NCI-H2029 (cell line): ENCODE results near the gene SLC6A15.

Experiments used
- DNase-seq: peaks from one replicate; lab custom pipeline; 2025; lab: John Stamatoyannopoulos, UW

The SLC6A15 gene

GRCh38 chr12:84874125-84874824, 38.3 kb downstream of the SLC6A15 start:
- DNase-seq: peak; percentile 55

GRCh38 chr12:84862186-84862585, 50.4 kb downstream of the SLC6A15 start:
- DNase-seq: no peak

GRCh38 chr12:84860718-84861117, 51.9 kb downstream of the SLC6A15 start:
- DNase-seq: no peak

GRCh38 chr12:84858796-84859195, 53.8 kb downstream of the SLC6A15 start:
- no peak for DNase-seq

GRCh38 chr12:84857525-84858208, 54.9 kb downstream of the SLC6A15 start:
- no peak for DNase-seq

GRCh38 chr12:84856156-84856900, 56.3 kb downstream of the SLC6A15 start:
- DNase-seq: no peak

GRCh38 chr12:84843593-84844144, 68.9 kb downstream of the SLC6A15 start:
- DNase-seq: no peak

- peak; percentile 4 for DNase-seq
These were observed 70.1 kb downstream of the SLC6A15 start for GRCh38 chr12:84842406-84843013.

- DNase-seq: no peak
These were observed 71.0 kb downstream of the SLC6A15 start for GRCh38 chr12:84841591-84841990.

GRCh38 chr12:84840356-84840755, 72.2 kb downstream of the SLC6A15 start:
- DNase-seq: no peak

GRCh38 chr12:84826925-84827324, 85.7 kb downstream of the SLC6A15 start:
- DNase-seq: no peak

- no peak for DNase-seq
These were observed 87.5 kb downstream of the SLC6A15 start for GRCh38 chr12:84825149-84825548.

- DNase-seq: no peak
These were observed 90.1 kb downstream of the SLC6A15 start for GRCh38 chr12:84822525-84822924.

- no peak for DNase-seq
These were observed 95.5 kb downstream of the SLC6A15 start for GRCh38 chr12:84816916-84817695.

GRCh38 chr12:84814664-84815245, 97.8 kb downstream of the SLC6A15 start:
- no peak for DNase-seq

- DNase-seq: no peak
These were observed 98.6 kb downstream of the SLC6A15 start for GRCh38 chr12:84813780-84814663.

- no peak for DNase-seq
These were observed 101.3 kb downstream of the SLC6A15 start for GRCh38 chr12:84811291-84811690.

- no peak for DNase-seq
These were observed 102.0 kb downstream of the SLC6A15 start for GRCh38 chr12:84810611-84811010.
